ENCODE data around the gene SPANXN3.
"Not testable (repeated sequence)": the region's sequence is repeated elsewhere in the genome, so short reads cannot be mapped to it uniquely, and the experiment has no call there.

Gene SPANXN3, protein sequence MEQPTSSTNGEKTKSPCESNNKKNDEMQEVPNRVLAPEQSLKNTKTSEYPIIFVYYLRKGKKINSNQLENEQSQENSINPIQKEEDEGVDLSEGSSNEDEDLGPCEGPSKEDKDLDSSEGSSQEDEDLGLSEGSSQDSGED

DNA sequence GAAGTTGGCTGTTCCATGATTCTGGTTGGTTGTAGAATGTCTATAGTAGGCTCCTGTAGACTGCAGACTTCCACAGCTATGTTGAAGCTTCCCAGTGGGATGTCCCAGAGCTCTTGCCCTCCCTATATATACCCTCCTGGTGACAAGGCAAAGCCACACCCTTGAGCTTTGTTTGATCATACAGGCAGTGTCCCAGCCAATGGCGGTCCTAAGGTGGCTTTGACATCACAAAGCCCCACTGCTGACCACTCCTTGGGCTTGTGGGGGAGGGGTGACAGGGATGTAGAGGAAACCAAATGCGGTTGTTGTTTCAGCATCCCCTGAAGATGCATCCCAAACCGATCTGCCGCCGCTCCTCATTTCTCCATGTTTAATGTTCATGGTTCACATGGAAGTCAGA, at the start of gene SPANXN3:
SPANXN3 (minus strand) TSS at position 101 of the 400 bp plus-strand sequence; CDS start at position 17, 84 bp downstream.
- not testable (repeated sequence) for DNase-seq

DNA sequence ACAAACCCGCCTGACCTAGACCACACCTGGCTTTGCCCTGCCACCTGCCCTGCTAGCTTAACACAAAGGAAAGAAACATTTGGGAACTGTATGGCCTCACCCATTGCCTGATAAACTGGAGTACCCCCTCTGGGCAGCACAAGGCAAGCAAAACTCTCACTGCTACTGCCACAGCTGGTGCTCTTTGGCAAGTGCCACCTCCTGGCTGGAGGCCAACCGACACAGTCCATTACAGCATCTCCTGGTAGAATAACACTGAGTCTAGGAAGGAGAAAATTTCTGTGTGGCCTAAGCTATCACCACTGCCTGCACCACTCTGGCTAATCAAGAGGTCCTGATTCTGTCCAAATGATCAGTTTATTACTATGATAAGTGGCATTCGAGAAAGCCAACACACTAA, 18.9 kb upstream of the SPANXN3 start:
- no peak for DNase-seq

DNA sequence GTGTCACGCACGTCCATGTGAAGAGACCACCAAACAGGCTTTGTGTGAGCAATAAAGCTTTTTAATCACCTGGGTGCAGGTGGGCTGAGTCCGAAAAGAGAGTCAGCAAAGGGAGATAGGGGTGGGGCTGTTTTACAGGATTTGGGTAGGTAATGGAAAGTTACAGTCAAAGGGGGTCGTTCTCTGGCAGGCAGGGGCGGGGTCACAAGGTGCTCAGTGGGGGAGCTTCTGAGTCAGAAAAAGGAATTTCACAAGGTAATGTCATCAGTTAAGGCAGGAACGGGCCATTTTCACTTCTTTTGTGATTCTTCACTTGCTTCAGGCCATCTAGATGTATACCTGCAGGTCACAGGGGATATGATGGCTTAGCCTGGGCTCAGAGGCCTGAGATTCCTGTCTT, 15.1 kb downstream of the SPANXN3 start:
- DNase-seq: not testable (repeated sequence)

DNA sequence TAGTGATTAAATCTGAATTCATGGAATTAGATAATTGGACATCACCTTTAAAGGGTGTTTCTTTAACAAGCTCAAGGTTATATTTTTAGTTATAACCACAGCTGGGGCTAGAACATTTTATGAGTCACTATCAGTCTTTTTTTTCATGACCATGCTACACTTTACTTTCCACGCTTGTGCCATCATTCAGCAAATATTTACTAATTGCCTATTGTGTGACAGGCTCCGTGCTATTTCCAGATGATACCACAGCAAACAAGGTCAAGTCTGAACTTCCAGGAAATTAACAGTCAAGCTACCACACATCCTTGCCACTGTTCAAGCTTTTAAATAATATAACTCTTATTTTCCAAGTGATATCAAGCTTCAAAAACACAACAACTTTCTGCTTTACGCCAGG, 16.5 kb downstream of the SPANXN3 start:
- no peak for DNase-seq

DNA sequence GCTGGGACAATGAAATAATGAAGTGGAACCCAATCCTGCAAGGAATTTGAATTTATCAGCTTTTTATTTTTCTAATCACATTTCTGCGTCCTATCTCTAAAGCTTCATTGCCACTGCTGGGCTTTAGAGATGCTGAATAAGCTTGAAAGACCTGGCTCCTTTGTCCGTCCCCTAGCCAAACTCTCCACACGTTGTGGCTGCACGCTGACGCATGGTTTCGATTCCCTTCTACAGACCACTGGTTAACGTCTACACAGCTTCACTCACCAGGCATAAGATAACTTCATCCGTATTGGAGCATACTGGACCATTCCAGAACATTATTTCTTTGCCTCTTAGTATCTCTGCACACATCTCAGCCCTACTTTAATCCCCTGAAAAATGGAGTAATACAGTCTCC, 31.2 kb downstream of the SPANXN3 start:
- DNase-seq: no peak

DNA sequence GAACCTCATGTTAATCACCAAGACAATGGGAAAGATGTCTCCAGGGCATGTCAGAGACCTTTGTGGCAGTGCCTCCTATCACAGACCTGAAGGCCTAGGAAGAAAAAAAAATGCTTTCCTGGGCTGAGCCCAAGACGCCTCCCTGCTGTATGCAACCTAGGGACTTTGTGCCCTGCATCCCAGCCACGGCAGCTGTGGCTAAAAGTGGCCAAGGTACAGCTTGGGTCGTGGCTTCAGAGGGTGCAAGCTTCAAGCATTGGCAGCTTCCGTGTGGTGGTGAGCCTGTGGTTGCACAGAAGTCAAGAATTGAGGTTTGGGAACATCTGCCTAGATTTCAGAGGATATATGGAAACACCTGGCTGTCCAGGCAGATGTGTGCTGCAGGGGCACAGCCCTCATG, 40.5 kb downstream of the SPANXN3 start:
- no peak for DNase-seq

DNA sequence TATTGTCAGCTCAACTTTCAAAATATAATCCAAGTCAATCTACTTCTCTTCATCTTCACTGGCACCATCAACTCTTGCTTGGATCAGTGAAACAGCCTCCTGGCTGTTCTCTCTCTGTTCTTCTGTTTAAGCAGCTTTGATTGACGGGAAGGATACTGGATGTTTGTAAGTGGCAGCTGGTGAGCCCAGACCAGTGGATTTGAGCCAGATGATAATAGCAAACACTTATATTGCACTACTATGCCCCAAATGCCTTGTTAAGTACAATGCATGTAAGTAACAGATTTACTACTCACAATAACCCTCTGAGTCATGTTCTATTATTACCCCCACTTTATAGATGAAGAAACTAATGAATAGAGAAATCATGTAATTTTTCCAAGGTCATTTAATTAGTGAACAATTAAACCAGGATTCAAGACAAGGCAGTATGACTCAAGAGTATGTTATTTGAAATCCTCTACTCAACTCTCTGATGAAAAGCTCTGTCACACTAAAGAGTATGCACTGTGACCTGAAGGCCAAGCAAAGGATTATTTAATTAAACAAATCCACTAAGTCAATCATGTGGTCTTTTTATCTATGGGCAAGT, 44.8 kb downstream of the SPANXN3 start:
- DNase-seq: no peak

DNA sequence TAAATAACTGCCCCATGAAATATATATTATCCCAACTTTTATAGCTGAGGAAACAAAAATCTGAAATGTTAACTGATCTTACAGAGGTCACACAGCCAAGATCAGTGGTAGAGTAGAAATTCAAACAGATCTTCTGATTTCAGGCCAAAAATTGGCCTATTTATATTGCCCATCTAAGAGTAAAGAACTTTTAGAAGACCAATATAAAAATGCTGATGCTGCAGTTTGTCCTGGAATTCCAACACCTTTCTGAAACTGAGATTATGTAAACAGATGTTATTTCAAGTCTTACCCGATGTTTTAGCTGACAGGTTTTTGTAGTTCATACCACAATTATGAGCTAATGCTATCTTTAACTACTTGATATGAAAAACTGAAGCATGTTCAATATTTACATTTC, 51.1 kb downstream of the SPANXN3 start:
- no peak for DNase-seq

DNA sequence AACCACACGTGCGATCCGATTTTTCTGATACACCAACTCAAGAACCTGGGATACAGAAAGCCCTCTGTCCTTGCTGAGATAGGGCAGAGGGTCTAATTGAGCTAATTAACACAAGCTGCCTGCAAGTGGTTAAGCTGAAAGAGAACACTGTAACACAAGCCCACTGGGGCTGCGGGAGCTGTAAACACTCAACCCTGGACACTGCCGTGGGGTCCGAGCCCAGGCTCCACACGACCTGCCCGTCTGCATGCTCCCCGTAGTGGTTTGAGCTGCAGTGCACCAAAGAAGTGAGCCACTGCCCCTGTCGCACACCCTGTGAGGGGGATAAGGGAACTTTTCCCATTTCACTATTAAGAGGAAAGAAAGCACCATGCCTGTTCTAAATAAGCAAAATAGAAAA, 54.6 kb downstream of the SPANXN3 start:
- no peak for DNase-seq

DNA sequence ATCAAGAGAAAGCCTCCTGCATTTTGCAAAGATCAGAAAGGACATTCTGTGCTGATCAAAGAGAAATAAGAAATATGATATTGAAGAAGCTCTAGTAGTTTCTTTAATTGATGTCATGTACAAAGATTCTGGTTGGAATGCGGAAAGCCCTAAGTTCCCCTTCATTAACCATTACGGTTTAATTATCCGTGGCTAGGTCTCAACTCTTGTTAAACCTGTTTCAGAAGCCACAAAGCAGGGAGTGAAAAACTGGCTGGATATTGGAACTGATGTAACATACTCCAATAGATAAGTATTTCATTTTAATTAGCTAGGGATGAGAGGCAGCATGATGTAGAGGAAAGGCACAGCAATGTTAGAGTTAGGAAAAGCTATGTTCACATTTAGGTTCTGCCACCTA, 55.7 kb downstream of the SPANXN3 start:
- DNase-seq: no peak
